H9 (cell line): ENCODE data around the gene CXXC5. TPM values are rescaled to one million over a fixed set of nuclear protein-coding genes. Genes with fewer than 3 reads are reported as not detected.

Source experiments
- DNase-seq: peaks from one replicate; pipeline ENCODE4 v3.0.0-alpha.2; 2017
- H2AFZ ChIP-seq: one replicate; pipeline ENCODE4 v1.6.1; 2013; ENCODE audit warnings: mild to moderate bottlenecking, low read length, control low read depth, moderate library complexity
- H2AK5ac ChIP-seq: 2 replicates; pipeline ENCODE4 v1.6.1; 2013; ENCODE audit warnings: low read length, control low read depth, mixed read lengths; ENCODE audit not compliant: insufficient read length
- H2BK120ac ChIP-seq: one replicate; pipeline ENCODE4 v1.6.1; 2013; ENCODE audit warnings: low read depth, mild to moderate bottlenecking, low read length, control low read depth, inconsistent platforms; ENCODE audit not compliant: poor library complexity, severe bottlenecking
- H2BK12ac ChIP-seq: 2 replicates; pipeline ENCODE4 v1.6.1; 2013; ENCODE audit warnings: low read length, control low read depth, mixed read lengths, low read depth; ENCODE audit not compliant: insufficient read length
- H2BK15ac ChIP-seq: 2 replicates; pipeline ENCODE4 v1.6.1; 2013; ENCODE audit warnings: low read depth, low read length, control low read depth
- H2BK20ac ChIP-seq: one replicate; pipeline ENCODE4 v1.6.1; 2013; ENCODE audit warnings: low read depth, mild to moderate bottlenecking, low read length, control low read depth, inconsistent platforms; ENCODE audit not compliant: poor library complexity, severe bottlenecking
- H2BK5ac ChIP-seq: 2 replicates; pipeline ENCODE4 v1.6.1; 2013; ENCODE audit warnings: low read length, control low read depth, mixed read lengths; ENCODE audit not compliant: insufficient read length
- H3K14ac ChIP-seq: 2 replicates; pipeline ENCODE4 v1.6.1; 2013; ENCODE audit warnings: low read length, control low read depth; ENCODE audit not compliant: insufficient read depth
- H3K18ac ChIP-seq: 2 replicates; pipeline ENCODE4 v1.6.1; 2013; ENCODE audit warnings: low read depth, mild to moderate bottlenecking, mixed read lengths, low read length, control low read depth; ENCODE audit not compliant: insufficient read length
- H3K23ac ChIP-seq: 2 replicates; pipeline ENCODE4 v1.6.1; 2013; ENCODE audit warnings: low read length, control low read depth, mixed read lengths, low read depth; ENCODE audit not compliant: insufficient read length
- H3K23me2 ChIP-seq: 2 replicates; pipeline ENCODE4 v1.6.1; 2013; ENCODE audit warnings: low read depth, mild to moderate bottlenecking, mixed read lengths, low read length, control low read depth; ENCODE audit not compliant: insufficient read length, poor library complexity, severe bottlenecking
- H3K27ac ChIP-seq: 2 replicates; pipeline ENCODE4 v1.5.1; 2013; ENCODE audit warnings: low read length, control low read depth, mixed read lengths, low read depth; ENCODE audit not compliant: insufficient read length
- H3K27me3 ChIP-seq: 2 replicates; pipeline ENCODE4 v1.6.1; 2013; ENCODE audit warnings: low read length, control low read depth, inconsistent platforms; ENCODE audit not compliant: insufficient read depth
- H3K4ac ChIP-seq: 2 replicates; pipeline ENCODE4 v1.6.1; 2013; ENCODE audit warnings: low read depth, mild to moderate bottlenecking, control low read depth, inconsistent platforms, low read length, moderate library complexity
- H3K4me1 ChIP-seq: 2 replicates; pipeline ENCODE4 v1.6.1; 2013; ENCODE audit warnings: low read length, control low read depth, inconsistent platforms; ENCODE audit not compliant: insufficient read depth
- H3K4me2 ChIP-seq: 2 replicates; pipeline ENCODE4 v1.6.1; 2013; ENCODE audit warnings: low read length, control low read depth, mixed read lengths; ENCODE audit not compliant: insufficient read length, insufficient read depth
- H3K56ac ChIP-seq: 2 replicates; pipeline ENCODE4 v1.6.1; 2013; ENCODE audit warnings: low read depth, mild to moderate bottlenecking, mixed read lengths, low read length, control low read depth; ENCODE audit not compliant: insufficient read length
- H3K79me1 ChIP-seq: 2 replicates; pipeline ENCODE4 v1.6.1; 2013; ENCODE audit warnings: low read depth, mild to moderate bottlenecking, moderate library complexity, low read length, control low read depth, inconsistent platforms; ENCODE audit not compliant: insufficient read depth, poor library complexity, severe bottlenecking
- H3K79me2 ChIP-seq: 2 replicates; pipeline ENCODE4 v1.6.1; 2013; ENCODE audit warnings: low read length, control low read depth, inconsistent platforms; ENCODE audit not compliant: insufficient read depth
- H3K9ac ChIP-seq: 2 replicates; pipeline ENCODE4 v1.6.1; 2013; ENCODE audit warnings: low read length, control low read depth, mixed read lengths; ENCODE audit not compliant: insufficient read length; ENCODE audit errors: extremely low read depth
- H3K9me3 ChIP-seq: one replicate; pipeline ENCODE4 v1.6.1; 2013; ENCODE audit warnings: low read depth, low read length, inconsistent platforms; ENCODE audit not compliant: control insufficient read depth
- H3T11ph ChIP-seq: one replicate; pipeline ENCODE4 v1.6.1; 2013; ENCODE audit warnings: mild to moderate bottlenecking, low read length, control low read depth, inconsistent platforms
- H4K20me1 ChIP-seq: one replicate; pipeline ENCODE4 v1.6.1; 2013; ENCODE audit not compliant: control insufficient read depth, insufficient read length, insufficient read depth
- H4K5ac ChIP-seq: 2 replicates; pipeline ENCODE4 v1.6.1; 2013; ENCODE audit warnings: low read depth, mild to moderate bottlenecking, mixed read lengths, low read length, control low read depth; ENCODE audit not compliant: insufficient read length
- H4K8ac ChIP-seq: replicated peaks from 2 replicates; pipeline ENCODE4 v1.6.1; 2013; ENCODE audit warnings: low read length, control low read depth, mixed read lengths, low read depth; ENCODE audit not compliant: insufficient read length
- H4K91ac ChIP-seq: 2 replicates; pipeline ENCODE4 v1.6.1; 2013; ENCODE audit warnings: low read depth, mild to moderate bottlenecking, moderate library complexity, mixed read lengths, low read length, control low read depth; ENCODE audit not compliant: insufficient read length
- H3K27ac Mint-ChIP-seq, 3 experiments: 2 replicates in 2 of 3; 3 replicates in 1 of 3; pipeline ENCODE4 v1.8.0; 2020 to 2021; ENCODE audit warnings: mixed read lengths in 3 of 3, mild to moderate bottlenecking in 1 of 3, moderate library complexity in 1 of 3
- H3K27me3 Mint-ChIP-seq: 2 replicates; pipeline ENCODE4 v1.8.0; 2021; ENCODE audit warnings: low read depth, mild to moderate bottlenecking, moderate library complexity, mixed read lengths
- H3K36me3 Mint-ChIP-seq, 3 experiments: 2 replicates in 2 of 3; 3 replicates in 1 of 3; pipeline ENCODE4 v1.8.0; 2020 to 2021; ENCODE audit warnings: low read depth in 3 of 3, mixed read lengths in 3 of 3; ENCODE audit not compliant: insufficient read depth in 1 of 3
- H3K4me1 Mint-ChIP-seq, 2 experiments: 2 replicates each; pipeline ENCODE4 v1.8.0; 2020; ENCODE audit warnings: mixed read lengths in 2 of 2
- H3K4me3 Mint-ChIP-seq, 2 experiments: 2 replicates in 1 of 2; 3 replicates in 1 of 2; pipeline ENCODE4 v1.8.0; 2020 to 2021; ENCODE audit warnings: mild to moderate bottlenecking in 2 of 2, mixed read lengths in 2 of 2, moderate library complexity in 1 of 2
- H3K9me3 Mint-ChIP-seq, 2 experiments: 2 replicates in 1 of 2; 3 replicates in 1 of 2; pipeline ENCODE4 v1.8.0; 2020; ENCODE audit warnings: mild to moderate bottlenecking in 2 of 2, mixed read lengths in 2 of 2, moderate library complexity in 1 of 2
- CTCF ChIP-seq: fragments of 200-600 bp; sonication (generic); conservative IDR thresholded peaks from 3 replicates; pipeline ENCODE4 v1.8.0; 2021; ENCODE audit warnings: antibody characterized with exemption, mild to moderate bottlenecking
- WGBS: extraction: QIAGEN DNeasy Blood & Tissue Kit; methylation state at CpG from one replicate; pipeline ENCODE4 v1.1.7; 2013; ENCODE audit warnings: missing lambda C conversion rate, low lambda C conversion rate, mixed read lengths; ENCODE audit not compliant: insufficient read length; ENCODE audit errors: extremely low coverage; 5-methylcytosine and 5-hydroxymethylcytosine counted together
- total RNA-seq: library from RNA; stranded (reverse); gene quantifications from 2 replicates; pipeline ENCODE4 v1.2.1, GENCODE V29; 2021

CXXC5 gene
- total RNA-seq, 1 experiment from 2014 or later = 105 TPM

- H3K36me3 Mint-ChIP-seq = peaks cover 0 to 11% (median 0%) of the 10 kb centered on the region in 3 experiments; a peak in 4 of 7 replicates
- peak overlapping the region in 1 of 2 experiments; percentile 53; a peak in 2 of 5 replicates for H3K4me3 Mint-ChIP-seq
- no peak overlapping the region for H3K9ac ChIP-seq
- no peak overlapping the region for H2BK12ac ChIP-seq
- no peak overlapping the region for H3K23ac ChIP-seq
- no peaks in the 10 kb centered on the region for H3K79me2 ChIP-seq
- no peak overlapping the region for H4K91ac ChIP-seq
- no peak overlapping the region for H4K8ac ChIP-seq
- no peak for TF ChIP-seq CTCF
- no peak overlapping the region for H3T11ph ChIP-seq
- H3K9me3 ChIP-seq = no peaks in the 10 kb centered on the region
- H2BK15ac ChIP-seq = no peak overlapping the region
- no peak for DNase-seq
- H3K27me3 Mint-ChIP-seq = peaks cover 37% of the 10 kb centered on the region
- 0 out of 7 replicates have a peak overlapping the region, but pooled peaks of 1 of the 3 experiments have one; percentile 23 for H3K27ac Mint-ChIP-seq
- no peak overlapping the region for H3K56ac ChIP-seq
- no peak overlapping the region for H3K4me2 ChIP-seq
- WGBS = no CpG with 5 or more reads among the region's 6 CpGs
- no peaks in the 10 kb centered on the region; a peak in 1 of 5 replicates for H3K9me3 Mint-ChIP-seq
- no peak overlapping the region for H2BK5ac ChIP-seq
- peaks cover 25% of the 10 kb centered on the region; the same call in 1 of the 2 replicates for H3K4me1 ChIP-seq
- no peak overlapping the region for H3K14ac ChIP-seq
- no peak overlapping the region for H2BK120ac ChIP-seq
- no peak overlapping the region for H3K27ac ChIP-seq
- no peaks in the 10 kb centered on the region for H3K79me1 ChIP-seq
- H3K4me1 Mint-ChIP-seq = peaks cover 61 to 74% of the 10 kb centered on the region in 2 experiments
- H2AFZ ChIP-seq = no peak overlapping the region
- no peak overlapping the region for H3K18ac ChIP-seq
- no peak overlapping the region for H2BK20ac ChIP-seq
- H3K4ac ChIP-seq = no peak overlapping the region
- H4K20me1 ChIP-seq = no peaks in the 10 kb centered on the region
- no peak overlapping the region for H2AK5ac ChIP-seq
- no peaks in the 10 kb centered on the region for H3K23me2 ChIP-seq
- no peak overlapping the region for H4K5ac ChIP-seq
- H3K27me3 ChIP-seq = peaks cover 10% of the 10 kb centered on the region; the same call in 1 of the 2 replicates
Observed at GRCh38 chr5:139641116-139642080, 6.8 kb upstream of the CXXC5 start.
